Duodenal mucosa (tissue), 2 donors: ENCODE data around the gene KCNC4.

ENCODE experiments used
- H3K27ac ChIP-seq: one replicate; pipeline ENCODE4 v1.7.0; 2013; ENCODE audit warnings: low read depth, low read length
- H3K27me3 ChIP-seq, 2 donors: one replicate each; pipeline ENCODE4 v1.7.0; 2013; ENCODE audit warnings: low read length in 2 of 2, control low read depth in 1 of 2; ENCODE audit not compliant: insufficient read depth in 2 of 2, control insufficient read depth in 1 of 2
- H3K36me3 ChIP-seq, 2 donors: one replicate each; pipeline ENCODE4 v1.7.0; 2013; ENCODE audit warnings: low read length in 2 of 2, control low read depth in 1 of 2; ENCODE audit not compliant: insufficient read depth in 2 of 2, control insufficient read depth in 1 of 2
- H3K4me1 ChIP-seq, 2 donors: one replicate each; pipeline ENCODE4 v1.7.0; 2013; ENCODE audit warnings: low read length in 2 of 2, control low read depth in 1 of 2; ENCODE audit not compliant: insufficient read depth in 2 of 2, control insufficient read depth in 1 of 2
- H3K4me3 ChIP-seq, 2 donors: one replicate each; pipeline ENCODE4 v1.7.0; 2013; ENCODE audit warnings: low read length in 2 of 2, low read depth in 1 of 2
- H3K9ac ChIP-seq, 2 donors: one replicate each; pipeline ENCODE4 v1.7.0; 2013; ENCODE audit warnings: low read length in 2 of 2, low read depth in 1 of 2
- H3K9me3 ChIP-seq, 2 donors: one replicate each; pipeline ENCODE4 v1.7.0; 2013; ENCODE audit warnings: low read length in 2 of 2, control low read depth in 1 of 2; ENCODE audit not compliant: control insufficient read depth in 1 of 2

KCNC4 gene

DNA sequence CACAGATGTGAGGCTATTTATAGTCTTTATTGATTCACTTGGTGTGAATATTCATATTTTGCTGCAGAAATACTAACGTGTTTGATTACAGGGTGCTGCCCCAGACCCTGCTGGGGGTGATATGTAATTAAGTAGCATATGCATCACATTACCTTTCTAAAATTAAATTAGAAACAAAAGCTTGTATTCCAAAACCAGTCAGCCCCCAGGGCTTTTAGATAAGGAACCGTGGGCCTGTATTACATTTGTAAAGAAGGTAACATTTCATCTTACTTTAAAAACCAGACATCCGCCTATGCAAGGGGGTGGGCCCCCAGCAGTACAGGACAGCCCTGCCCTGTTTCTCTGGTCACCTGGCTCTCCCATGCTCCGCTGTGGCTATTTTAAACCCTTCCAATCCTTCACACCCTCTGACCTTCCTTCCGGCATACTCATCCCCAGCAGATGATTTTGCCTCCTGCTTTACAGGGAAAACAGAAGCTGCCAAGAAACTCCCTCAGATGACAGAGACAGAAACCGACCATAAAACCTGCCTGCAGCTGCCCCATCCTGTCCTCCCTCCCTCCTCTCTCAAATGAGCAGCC, 22.0 kb upstream of the KCNC4 start:
- Histone ChIP-seq H3K27ac (no peak overlapping the region), H3K9ac (no peak overlapping the region), H3K36me3 (no peaks in the 10 kb centered on the region), H3K27me3 (peaks cover 0 to 10% of the 10 kb centered on the region in 2 donors), H3K9me3 (no peaks in the 10 kb centered on the region), H3K4me3 (no peak overlapping the region), H3K4me1 (peaks cover 5% of the 10 kb centered on the region in 2 donors)

DNA sequence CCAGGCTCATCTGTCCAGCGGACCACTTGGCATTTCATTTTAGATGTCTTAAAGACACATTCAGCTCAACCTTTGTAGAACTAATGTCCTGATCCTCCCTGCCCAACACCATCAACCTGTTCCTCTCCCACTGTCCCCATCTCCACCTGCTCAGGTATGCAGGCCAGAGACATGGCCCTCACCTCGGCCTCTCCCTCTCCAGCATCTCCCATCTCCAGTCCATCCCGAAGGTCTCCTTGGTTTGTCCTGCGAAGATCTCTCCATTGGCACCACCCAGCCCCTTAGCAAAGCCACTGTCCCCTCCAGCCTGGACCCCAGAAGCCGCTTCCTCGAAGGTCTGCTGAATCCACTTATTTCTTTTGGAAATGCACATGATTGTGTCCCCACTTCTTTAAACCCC, 20.9 kb upstream of the KCNC4 start:
- H3K9ac ChIP-seq, result no peak overlapping the region
- H3K27me3 ChIP-seq, result peaks cover 0 to 4% of the 10 kb centered on the region in 2 donors
- H3K36me3 ChIP-seq, result no peaks in the 10 kb centered on the region
- no peak overlapping the region for H3K4me3 ChIP-seq
- peaks cover 5% of the 10 kb centered on the region in 2 donors for H3K4me1 ChIP-seq
- H3K9me3 ChIP-seq, result no peaks in the 10 kb centered on the region
- no peak overlapping the region for H3K27ac ChIP-seq

DNA sequence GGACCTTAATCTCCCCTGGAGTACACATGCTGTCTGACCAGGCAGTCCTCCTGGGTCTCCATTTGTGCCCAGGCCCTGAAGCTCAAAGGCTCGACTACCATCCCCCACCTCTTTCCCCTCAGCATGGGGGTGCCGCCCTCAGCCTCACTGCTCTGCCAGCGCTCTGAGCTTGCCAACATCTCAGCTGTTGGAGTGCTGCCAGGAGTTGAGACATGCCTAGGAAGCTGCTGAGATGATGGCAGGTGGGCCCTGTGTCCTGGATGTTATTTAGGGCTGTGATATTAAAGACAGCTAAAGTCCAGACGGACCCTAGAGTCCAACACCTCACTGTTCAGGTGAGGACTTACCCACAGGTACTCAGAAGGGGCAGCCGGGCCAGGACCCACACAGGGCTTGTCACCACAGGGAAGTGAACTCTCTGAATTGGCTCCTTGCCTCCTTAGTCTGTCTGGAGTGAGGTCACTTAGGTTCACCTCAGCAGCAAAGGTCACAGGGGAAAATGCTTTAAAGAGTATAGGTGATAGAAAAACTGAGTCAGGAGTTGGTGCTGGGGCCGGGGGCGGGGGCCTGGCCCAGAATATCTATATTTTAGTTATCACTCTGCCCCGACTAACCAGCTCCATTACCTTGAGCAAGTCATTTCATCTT, 19.7 kb upstream of the KCNC4 start:
- Histone ChIP-seq H3K27me3 (no peaks in the 10 kb centered on the region), H3K27ac (no peak overlapping the region), H3K9me3 (no peaks in the 10 kb centered on the region), H3K36me3 (no peaks in the 10 kb centered on the region), H3K4me1 (peaks cover 5% of the 10 kb centered on the region in 2 donors), H3K9ac (no peak overlapping the region), H3K4me3 (no peak overlapping the region)

DNA sequence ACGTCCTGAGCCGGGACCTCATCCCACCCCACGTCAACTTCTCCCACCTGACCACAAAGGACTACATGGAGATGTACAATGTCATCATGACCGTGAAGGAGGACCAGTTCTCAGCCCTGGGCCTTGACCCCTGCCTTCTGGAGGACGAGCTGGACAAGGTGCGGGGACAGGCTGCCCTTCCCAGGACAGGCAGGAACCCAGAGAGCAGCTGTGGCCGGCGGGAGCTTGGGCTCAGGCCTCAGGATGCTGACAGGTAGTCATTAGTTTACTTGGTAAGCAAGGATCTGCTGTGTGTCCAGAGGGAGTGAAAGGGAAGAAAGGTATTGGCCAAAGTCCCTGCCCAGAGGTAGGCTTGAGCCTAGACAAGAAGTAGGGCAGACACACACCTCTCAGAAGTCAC, 17.6 kb upstream of the KCNC4 start:
- Histone ChIP-seq H3K9ac (no peak overlapping the region), H3K4me3 (no peak overlapping the region), H3K27me3 (no peaks in the 10 kb centered on the region), H3K9me3 (no peaks in the 10 kb centered on the region), H3K4me1 (peaks cover 5% of the 10 kb centered on the region in 2 donors), H3K27ac (no peak overlapping the region), H3K36me3 (no peaks in the 10 kb centered on the region)

DNA sequence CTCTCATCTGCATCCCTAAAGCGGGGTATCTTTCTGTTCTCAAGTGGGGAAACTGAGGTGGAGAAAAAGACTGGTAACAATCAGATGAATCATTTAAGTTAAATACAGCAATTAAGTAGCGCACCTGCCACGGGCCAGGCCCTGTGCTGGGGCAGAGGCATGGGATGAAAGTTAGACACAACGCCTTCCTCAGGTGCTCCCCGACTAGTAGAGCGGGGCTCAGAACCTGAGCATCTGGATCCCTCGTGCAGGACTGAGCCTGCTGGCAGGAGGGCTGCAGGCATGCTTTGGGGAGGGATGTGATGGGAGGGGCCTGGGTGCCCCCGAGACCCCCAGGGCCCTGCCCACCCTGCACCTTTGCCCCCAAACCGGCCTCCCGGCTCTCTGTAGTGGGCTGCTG, 14.9 kb upstream of the KCNC4 start:
- no peaks in the 10 kb centered on the region for H3K27me3 ChIP-seq
- H3K27ac ChIP-seq, result no peak overlapping the region
- no peak overlapping the region for H3K9ac ChIP-seq
- H3K36me3 ChIP-seq, result no peaks in the 10 kb centered on the region
- no peaks in the 10 kb centered on the region for H3K9me3 ChIP-seq
- H3K4me3 ChIP-seq, result no peak overlapping the region
- peaks cover 3 to 4% of the 10 kb centered on the region in 2 donors for H3K4me1 ChIP-seq

DNA sequence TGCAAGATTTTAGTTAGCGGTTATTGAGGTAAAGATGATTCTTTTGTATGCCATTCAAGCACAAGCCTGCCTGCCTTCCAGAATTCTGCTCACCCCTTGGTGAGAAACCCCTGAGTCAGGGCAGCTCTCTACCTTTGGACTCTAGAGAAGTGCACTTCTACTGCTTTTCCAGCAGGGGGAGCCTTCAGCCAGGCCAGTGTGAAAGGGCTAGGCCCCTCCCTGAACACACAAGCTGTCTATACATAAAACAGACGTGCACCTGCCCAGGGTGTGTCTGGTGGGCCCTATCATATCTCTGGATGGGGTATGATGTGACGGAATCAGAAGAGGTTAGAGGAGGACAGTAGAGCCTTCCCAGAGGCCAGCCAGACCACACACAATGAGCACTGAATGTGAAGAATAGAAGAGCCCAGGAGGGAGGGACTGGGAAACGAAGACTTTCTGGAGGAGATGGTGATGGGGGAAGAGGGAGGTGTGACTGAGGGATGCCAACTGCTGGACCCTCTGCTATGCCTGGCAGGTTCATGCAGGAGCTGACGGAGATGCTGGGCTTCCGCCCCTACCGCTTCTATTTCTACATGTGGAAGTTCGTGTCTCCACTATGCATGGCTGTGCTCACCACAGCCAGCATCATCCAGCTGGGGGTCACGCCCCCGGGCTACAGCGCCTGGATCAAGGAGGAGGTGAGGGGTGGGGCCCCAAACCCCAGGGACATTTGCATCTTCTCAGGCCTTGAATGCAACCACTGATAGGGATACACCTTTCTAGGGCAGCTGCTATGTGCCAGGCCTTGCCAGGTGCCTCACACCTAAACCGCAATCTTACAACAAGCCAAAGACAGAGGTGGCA, 13.0 kb upstream of the KCNC4 start:
- Histone ChIP-seq H3K27ac (no peak overlapping the region), H3K9ac (no peak overlapping the region), H3K4me3 (no peak overlapping the region)

DNA sequence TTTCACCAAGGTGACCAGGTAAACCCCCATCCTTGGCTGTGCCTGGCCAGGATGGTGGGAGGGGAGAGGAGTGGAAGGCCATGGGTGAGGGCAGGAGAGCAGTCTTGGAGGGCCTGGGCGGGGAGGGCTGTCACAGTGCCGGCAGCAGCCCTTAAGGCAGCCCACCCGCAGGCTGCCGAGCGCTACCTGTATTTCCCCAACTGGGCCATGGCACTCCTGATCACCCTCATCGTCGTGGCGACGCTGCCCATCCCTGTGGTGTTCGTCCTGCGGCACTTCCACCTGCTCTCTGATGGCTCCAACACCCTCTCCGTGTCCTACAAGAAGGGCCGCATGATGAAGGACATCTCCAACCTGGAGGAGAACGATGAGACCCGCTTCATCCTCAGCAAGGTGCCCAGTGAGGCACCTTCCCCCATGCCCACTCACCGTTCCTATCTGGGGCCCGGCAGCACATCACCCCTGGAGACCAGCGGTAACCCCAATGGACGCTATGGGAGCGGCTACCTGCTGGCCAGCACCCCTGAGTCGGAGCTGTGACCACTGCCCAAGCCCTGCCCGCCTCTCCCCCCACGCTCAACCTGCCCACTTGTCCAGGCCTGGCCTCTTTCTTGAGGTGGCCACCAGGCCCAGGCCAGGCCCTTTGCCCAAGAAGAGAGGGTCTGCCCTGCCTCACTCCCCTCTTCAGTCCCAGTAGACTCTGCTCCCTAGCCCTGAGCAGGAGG, 12.0 kb upstream of the KCNC4 start:
- H3K4me3 ChIP-seq, result no peak overlapping the region
- H3K9me3 ChIP-seq, result no peaks in the 10 kb centered on the region
- no peak overlapping the region for H3K27ac ChIP-seq
- no peaks in the 10 kb centered on the region for H3K27me3 ChIP-seq
- no peaks in the 10 kb centered on the region for H3K36me3 ChIP-seq
- peaks cover 0 to under 1% of the 10 kb centered on the region in 2 donors for H3K4me1 ChIP-seq
- no peak overlapping the region for H3K9ac ChIP-seq

More for the DNA sequence above, 13.0 kb upstream of the KCNC4 start:
- no peaks in the 10 kb centered on the region for H3K36me3 ChIP-seq
- H3K27me3 ChIP-seq, result no peaks in the 10 kb centered on the region
- no peaks in the 10 kb centered on the region for H3K9me3 ChIP-seq
- no peaks in the 10 kb centered on the region for H3K4me1 ChIP-seq

DNA sequence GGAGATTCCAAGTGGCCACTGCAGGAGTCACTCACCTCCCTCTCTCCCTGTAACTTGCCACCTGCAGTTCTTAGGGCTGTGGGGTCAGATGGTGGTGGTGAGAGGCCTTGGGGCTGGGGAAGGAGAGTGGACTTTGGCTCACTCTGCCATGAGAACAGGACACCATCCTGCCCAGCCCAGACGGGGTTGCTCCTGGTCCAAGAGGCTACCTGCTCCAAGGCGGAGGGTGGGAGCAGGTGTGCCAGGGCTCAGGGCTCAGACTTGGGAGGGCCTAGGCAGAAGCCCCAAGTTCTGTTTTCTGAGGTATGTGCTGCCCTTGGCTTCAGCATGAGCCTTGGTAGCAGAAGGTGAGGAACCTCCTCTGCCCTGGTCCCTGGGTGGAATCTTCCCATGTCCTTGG, 11.4 kb upstream of the KCNC4 start:
- no peaks in the 10 kb centered on the region for H3K27me3 ChIP-seq
- H3K27ac ChIP-seq, result no peak overlapping the region
- H3K36me3 ChIP-seq, result no peaks in the 10 kb centered on the region
- H3K9ac ChIP-seq, result no peak overlapping the region
- H3K4me1 ChIP-seq, result peaks cover 0 to 7% of the 10 kb centered on the region in 2 donors
- no peaks in the 10 kb centered on the region for H3K9me3 ChIP-seq
- no peak overlapping the region for H3K4me3 ChIP-seq

DNA sequence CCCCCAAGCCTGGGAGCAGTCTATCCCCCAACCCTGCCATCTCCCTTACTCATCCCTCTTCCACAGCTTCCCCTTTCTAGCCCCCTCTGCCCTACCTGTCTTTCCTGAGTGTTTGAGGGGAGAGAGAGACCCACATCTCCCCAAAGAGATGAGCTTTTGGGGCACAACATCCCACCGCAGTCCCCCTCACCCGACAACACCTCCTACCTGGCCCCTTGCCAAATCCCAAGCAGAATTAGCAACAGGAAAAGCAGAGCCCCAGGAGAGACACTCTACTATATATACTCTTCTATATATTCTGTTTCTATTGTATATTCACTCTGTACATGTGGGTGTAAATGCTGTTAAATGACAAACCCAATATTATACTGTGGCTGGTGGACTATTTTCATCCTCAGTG, 9.9 kb upstream of the KCNC4 start:
- H3K4me3 ChIP-seq, result no peak overlapping the region
- no peaks in the 10 kb centered on the region for H3K27me3 ChIP-seq
- no peaks in the 10 kb centered on the region for H3K36me3 ChIP-seq
- peaks cover 0 to 7% of the 10 kb centered on the region in 2 donors for H3K4me1 ChIP-seq
- H3K27ac ChIP-seq, result no peak overlapping the region
- H3K9me3 ChIP-seq, result no peaks in the 10 kb centered on the region
- H3K9ac ChIP-seq, result no peak overlapping the region

DNA sequence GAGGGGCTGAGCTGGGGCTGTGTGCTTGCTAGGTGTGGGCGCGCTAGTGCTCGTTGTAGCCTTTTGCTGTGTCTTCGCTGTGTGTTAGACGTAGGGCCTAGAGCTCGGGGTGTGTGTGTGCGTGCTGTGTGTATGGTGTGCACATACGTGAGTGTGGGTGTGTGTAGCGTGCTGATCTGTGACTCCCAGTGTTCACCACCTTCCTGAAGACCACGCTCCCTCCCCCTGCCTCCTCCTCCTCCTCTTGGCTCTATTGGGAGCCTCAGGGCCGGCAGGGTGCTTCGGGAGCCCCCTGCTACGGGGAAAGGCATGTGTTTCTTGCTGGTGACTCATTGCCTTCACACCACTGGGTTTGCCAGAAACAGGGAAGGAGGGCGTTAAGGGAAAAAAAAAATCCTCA, 9.4 kb upstream of the KCNC4 start:
- no peak overlapping the region for H3K9ac ChIP-seq
- no peaks in the 10 kb centered on the region for H3K27me3 ChIP-seq
- H3K36me3 ChIP-seq, result no peaks in the 10 kb centered on the region
- H3K4me3 ChIP-seq, result no peak overlapping the region
- no peaks in the 10 kb centered on the region for H3K9me3 ChIP-seq
- H3K27ac ChIP-seq, result no peak overlapping the region
- peaks cover 0 to 7% of the 10 kb centered on the region in 2 donors for H3K4me1 ChIP-seq
